HepG2 (cell line): Measurements from ENCODE around the gene VAC14. TPM values are rescaled to one million over a fixed set of nuclear protein-coding genes. Genes with fewer than 3 reads are reported as not detected.

Experiments used
- GATAD2A ChIP-seq: IDR thresholded peaks from 2 replicates; pipeline ENCODE4 v1.6.1; 2016
- MYPOP ChIP-seq: sonication (generic); formaldehyde crosslinking; IDR thresholded peaks from 2 replicates; pipeline ENCODE4 v1.8.1; 2023; ENCODE audit warnings: mild to moderate bottlenecking, moderate library complexity, missing genetic modification reagents
- POLR2AphosphoS2 ChIP-seq: IDR thresholded peaks from 2 replicates; pipeline ENCODE4 v1.6.1; 2011; ENCODE audit warnings: low read depth, low read length, improper control_type of control experiment
- TEAD3 ChIP-seq: optimal IDR thresholded peaks from 2 replicates; pipeline ENCODE3; 2016; ENCODE audit warnings: borderline replicate concordance
- TOE1 ChIP-seq: sonication (generic); formaldehyde crosslinking; IDR thresholded peaks from 2 replicates; pipeline ENCODE4 v1.4.0; 2020; ENCODE audit warnings: mild to moderate bottlenecking, missing genetic modification reagents
- YY1 ChIP-seq: IDR thresholded peaks from 2 replicates; pipeline ENCODE4 v1.6.1; 2011; ENCODE audit warnings: low read length, low read depth, moderate library complexity, mild to moderate bottlenecking; ENCODE audit not compliant: insufficient read depth, insufficient replicate concordance
- ZIK1 ChIP-seq: sonication (generic); formaldehyde crosslinking; IDR thresholded peaks from 2 replicates; pipeline ENCODE4 v1.5.0; 2020; ENCODE audit warnings: mild to moderate bottlenecking, low read depth, missing genetic modification reagents, borderline replicate concordance
- ZNF20 ChIP-seq: sonication (generic); formaldehyde crosslinking; IDR thresholded peaks from 2 replicates; pipeline ENCODE4 v1.4.0; 2020; ENCODE audit warnings: mild to moderate bottlenecking, moderate library complexity, missing genetic modification reagents
- ZNF792 ChIP-seq: IDR thresholded peaks from 2 replicates; pipeline ENCODE4 v1.6.1; 2016
- ZSCAN20 ChIP-seq: sonication (generic); formaldehyde crosslinking; IDR thresholded peaks from 2 replicates; pipeline ENCODE4 v1.4.0; 2020; ENCODE audit warnings: missing genetic modification reagents, mild to moderate bottlenecking, borderline replicate concordance
- polyA plus RNA-seq, 8 experiments: library from polyadenylated mRNA; depleted of rRNA in 3 of 8; stranded (reverse) in 7 of 8; unstranded in 1 of 8; fragments of >200 nt; fragmentation: Illumina TruSeq in 4 of 8; extraction: Trizol in 4 of 8; gene quantifications; 2 replicates each; pipeline versions ENCODE4 v1.2.1 to v1.2.3, GENCODE V29; 2011 to 2016; ENCODE audit warnings: low read depth in 4 of 8, missing spikeins in 1 of 8, mixed read lengths in 1 of 8; ENCODE audit not compliant: insufficient read depth in 1 of 8
- total RNA-seq, 5 experiments: library from RNA; depleted of rRNA; stranded (reverse); fragments of >200 nt; fragmentation: Illumina TruSeq; extraction: Trizol; gene quantifications; 2 replicates each; pipeline ENCODE4 v1.2.3, GENCODE V29; 2016; ENCODE audit warnings: low read depth in 1 of 5
- TF ChIP-seq, protein P1 (sequence below): sonication (generic); formaldehyde crosslinking; IDR thresholded peaks from 2 replicates; pipeline ENCODE4 v1.4.0; 2020; ENCODE audit warnings: missing genetic modification reagents
- TF ChIP-seq, protein P2 (sequence below): sonication (generic); formaldehyde crosslinking; IDR thresholded peaks from 2 replicates; pipeline ENCODE4 v1.4.0; 2020; ENCODE audit warnings: mild to moderate bottlenecking, missing genetic modification reagents, borderline replicate concordance
- TF ChIP-seq, protein P3 (sequence below): sonication (generic); formaldehyde crosslinking; IDR thresholded peaks from 2 replicates; pipeline ENCODE4 v1.8.0; 2022; ENCODE audit warnings: mild to moderate bottlenecking, missing genetic modification reagents

The VAC14 gene
- total and polyA plus RNA-seq, 2 of the 13 experiments (the other 11 are each of a cell fraction or from before 2014, with no cell fraction given) = 23.5 to 24.6 TPM

- peak; percentile 80; the same call in 1 of the 2 replicates for TF ChIP-seq ZNF20 (CRISPR knock-in tag)
- no peak for TF ChIP-seq POLR2AphosphoS2
- 0 out of 2 replicates have a peak, but pooled peaks have one; percentile 15 for TF ChIP-seq ZSCAN20 (CRISPR knock-in tag)
- TF ChIP-seq, protein P1, sequence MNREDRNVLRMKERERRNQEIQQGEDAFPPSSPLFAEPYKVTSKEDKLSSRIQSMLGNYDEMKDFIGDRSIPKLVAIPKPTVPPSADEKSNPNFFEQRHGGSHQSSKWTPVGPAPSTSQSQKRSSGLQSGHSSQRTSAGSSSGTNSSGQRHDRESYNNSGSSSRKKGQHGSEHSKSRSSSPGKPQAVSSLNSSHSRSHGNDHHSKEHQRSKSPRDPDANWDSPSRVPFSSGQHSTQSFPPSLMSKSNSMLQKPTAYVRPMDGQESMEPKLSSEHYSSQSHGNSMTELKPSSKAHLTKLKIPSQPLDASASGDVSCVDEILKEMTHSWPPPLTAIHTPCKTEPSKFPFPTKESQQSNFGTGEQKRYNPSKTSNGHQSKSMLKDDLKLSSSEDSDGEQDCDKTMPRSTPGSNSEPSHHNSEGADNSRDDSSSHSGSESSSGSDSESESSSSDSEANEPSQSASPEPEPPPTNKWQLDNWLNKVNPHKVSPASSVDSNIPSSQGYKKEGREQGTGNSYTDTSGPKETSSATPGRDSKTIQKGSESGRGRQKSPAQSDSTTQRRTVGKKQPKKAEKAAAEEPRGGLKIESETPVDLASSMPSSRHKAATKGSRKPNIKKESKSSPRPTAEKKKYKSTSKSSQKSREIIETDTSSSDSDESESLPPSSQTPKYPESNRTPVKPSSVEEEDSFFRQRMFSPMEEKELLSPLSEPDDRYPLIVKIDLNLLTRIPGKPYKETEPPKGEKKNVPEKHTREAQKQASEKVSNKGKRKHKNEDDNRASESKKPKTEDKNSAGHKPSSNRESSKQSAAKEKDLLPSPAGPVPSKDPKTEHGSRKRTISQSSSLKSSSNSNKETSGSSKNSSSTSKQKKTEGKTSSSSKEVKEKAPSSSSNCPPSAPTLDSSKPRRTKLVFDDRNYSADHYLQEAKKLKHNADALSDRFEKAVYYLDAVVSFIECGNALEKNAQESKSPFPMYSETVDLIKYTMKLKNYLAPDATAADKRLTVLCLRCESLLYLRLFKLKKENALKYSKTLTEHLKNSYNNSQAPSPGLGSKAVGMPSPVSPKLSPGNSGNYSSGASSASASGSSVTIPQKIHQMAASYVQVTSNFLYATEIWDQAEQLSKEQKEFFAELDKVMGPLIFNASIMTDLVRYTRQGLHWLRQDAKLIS = peak; percentile 88
- TF ChIP-seq TOE1 (CRISPR knock-in tag) = peak; percentile 18; the same call in 1 of the 2 replicates
- TF ChIP-seq, protein P2, sequence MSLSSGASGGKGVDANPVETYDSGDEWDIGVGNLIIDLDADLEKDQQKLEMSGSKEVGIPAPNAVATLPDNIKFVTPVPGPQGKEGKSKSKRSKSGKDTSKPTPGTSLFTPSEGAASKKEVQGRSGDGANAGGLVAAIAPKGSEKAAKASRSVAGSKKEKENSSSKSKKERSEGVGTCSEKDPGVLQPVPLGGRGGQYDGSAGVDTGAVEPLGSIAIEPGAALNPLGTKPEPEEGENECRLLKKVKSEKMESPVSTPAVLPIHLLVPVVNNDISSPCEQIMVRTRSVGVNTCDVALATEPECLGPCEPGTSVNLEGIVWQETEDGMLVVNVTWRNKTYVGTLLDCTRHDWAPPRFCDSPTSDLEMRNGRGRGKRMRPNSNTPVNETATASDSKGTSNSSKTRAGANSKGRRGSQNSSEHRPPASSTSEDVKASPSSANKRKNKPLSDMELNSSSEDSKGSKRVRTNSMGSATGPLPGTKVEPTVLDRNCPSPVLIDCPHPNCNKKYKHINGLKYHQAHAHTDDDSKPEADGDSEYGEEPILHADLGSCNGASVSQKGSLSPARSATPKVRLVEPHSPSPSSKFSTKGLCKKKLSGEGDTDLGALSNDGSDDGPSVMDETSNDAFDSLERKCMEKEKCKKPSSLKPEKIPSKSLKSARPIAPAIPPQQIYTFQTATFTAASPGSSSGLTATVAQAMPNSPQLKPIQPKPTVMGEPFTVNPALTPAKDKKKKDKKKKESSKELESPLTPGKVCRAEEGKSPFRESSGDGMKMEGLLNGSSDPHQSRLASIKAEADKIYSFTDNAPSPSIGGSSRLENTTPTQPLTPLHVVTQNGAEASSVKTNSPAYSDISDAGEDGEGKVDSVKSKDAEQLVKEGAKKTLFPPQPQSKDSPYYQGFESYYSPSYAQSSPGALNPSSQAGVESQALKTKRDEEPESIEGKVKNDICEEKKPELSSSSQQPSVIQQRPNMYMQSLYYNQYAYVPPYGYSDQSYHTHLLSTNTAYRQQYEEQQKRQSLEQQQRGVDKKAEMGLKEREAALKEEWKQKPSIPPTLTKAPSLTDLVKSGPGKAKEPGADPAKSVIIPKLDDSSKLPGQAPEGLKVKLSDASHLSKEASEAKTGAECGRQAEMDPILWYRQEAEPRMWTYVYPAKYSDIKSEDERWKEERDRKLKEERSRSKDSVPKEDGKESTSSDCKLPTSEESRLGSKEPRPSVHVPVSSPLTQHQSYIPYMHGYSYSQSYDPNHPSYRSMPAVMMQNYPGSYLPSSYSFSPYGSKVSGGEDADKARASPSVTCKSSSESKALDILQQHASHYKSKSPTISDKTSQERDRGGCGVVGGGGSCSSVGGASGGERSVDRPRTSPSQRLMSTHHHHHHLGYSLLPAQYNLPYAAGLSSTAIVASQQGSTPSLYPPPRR (CRISPR knock-in tag) = peak; percentile 56; the same call in 1 of the 2 replicates
- peak; percentile 47; the same call in 1 of the 2 replicates for TF ChIP-seq MYPOP (CRISPR knock-in tag)
- peak; percentile 33 for TF ChIP-seq YY1
- peak; percentile 74 for TF ChIP-seq GATAD2A (CRISPR knock-in tag)
- TF ChIP-seq TEAD3 (CRISPR knock-in tag) = peak; percentile 94
- TF ChIP-seq ZIK1 (CRISPR knock-in tag) = no peak; the same call in 1 of the 2 replicates
- peak; percentile 53 for TF ChIP-seq ZNF792 (CRISPR knock-in tag)
- TF ChIP-seq, protein P3, sequence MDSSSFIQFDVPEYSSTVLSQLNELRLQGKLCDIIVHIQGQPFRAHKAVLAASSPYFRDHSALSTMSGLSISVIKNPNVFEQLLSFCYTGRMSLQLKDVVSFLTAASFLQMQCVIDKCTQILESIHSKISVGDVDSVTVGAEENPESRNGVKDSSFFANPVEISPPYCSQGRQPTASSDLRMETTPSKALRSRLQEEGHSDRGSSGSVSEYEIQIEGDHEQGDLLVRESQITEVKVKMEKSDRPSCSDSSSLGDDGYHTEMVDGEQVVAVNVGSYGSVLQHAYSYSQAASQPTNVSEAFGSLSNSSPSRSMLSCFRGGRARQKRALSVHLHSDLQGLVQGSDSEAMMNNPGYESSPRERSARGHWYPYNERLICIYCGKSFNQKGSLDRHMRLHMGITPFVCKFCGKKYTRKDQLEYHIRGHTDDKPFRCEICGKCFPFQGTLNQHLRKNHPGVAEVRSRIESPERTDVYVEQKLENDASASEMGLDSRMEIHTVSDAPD (CRISPR knock-in tag) = peak; percentile 57; the same call in 1 of the 2 replicates
These were observed 76.6 kb downstream of the VAC14 start (continued) for GRCh38 chr16:70724146-70725023.
